Stomach smooth muscle (tissue), 2 donors: ENCODE data around the gene SPECC1.

ENCODE experiments used
- H3K27ac ChIP-seq: one replicate; pipeline ENCODE4 v1.7.0; 2013; ENCODE audit warnings: mild to moderate bottlenecking, low read length, inconsistent platforms
- H3K27me3 ChIP-seq, 2 donors: one replicate each; pipeline ENCODE4 v1.7.0; 2013; ENCODE audit warnings: low read length in 2 of 2; ENCODE audit not compliant: insufficient read depth in 2 of 2, control insufficient read depth in 1 of 2
- H3K36me3 ChIP-seq, 2 donors: one replicate each; pipeline ENCODE4 v1.7.0; 2013; ENCODE audit warnings: low read length in 2 of 2; ENCODE audit not compliant: control insufficient read depth in 2 of 2, insufficient read depth in 2 of 2
- H3K4me1 ChIP-seq: one replicate; pipeline ENCODE4 v1.7.0; 2013; ENCODE audit warnings: low read length; ENCODE audit not compliant: control insufficient read depth, insufficient read depth
- H3K4me3 ChIP-seq, 2 donors: one replicate each; pipeline ENCODE4 v1.7.0; 2013; ENCODE audit warnings: low read length in 2 of 2
- H3K9ac ChIP-seq, 2 donors: one replicate each; pipeline ENCODE4 v1.7.0; 2013; ENCODE audit warnings: low read length in 2 of 2, mild to moderate bottlenecking in 1 of 2
- H3K9me3 ChIP-seq, 2 donors: one replicate each; pipeline ENCODE4 v1.7.0; 2013; ENCODE audit warnings: low read length in 2 of 2; ENCODE audit not compliant: control insufficient read depth in 2 of 2
- donor health status: healthy.
- donor health status: Pancreatic carcinoma.

The SPECC1 gene

GRCh38 chr17:20200865-20201458 lies 191.8 kb downstream of the SPECC1 start:
- Histone ChIP-seq H3K4me1 (no peaks in the 10 kb centered on the region), H3K27ac (no peak overlapping the region), H3K36me3 (no peaks in the 10 kb centered on the region)

DNA sequence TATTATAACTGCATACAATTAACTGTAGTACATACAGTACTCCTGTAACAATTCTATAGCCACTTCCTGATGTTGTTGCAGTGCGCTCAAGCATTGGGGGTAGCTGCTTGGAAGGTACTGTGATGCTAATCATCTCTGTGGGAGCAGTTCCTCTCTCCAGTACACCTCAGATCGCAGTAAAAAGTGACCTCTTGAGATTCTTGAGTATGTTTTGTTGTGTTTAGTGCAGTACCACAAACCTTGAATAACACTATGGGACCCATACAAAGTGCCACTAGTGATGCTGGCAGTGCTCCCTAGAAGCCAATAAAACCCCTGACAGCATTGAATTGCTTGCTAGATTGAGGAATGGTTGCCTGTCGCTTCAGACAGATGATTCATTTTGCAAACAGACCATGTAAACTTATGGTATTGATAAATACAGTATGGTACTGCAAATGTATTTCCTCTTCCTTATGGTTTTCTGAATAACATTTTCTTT lies 193.0 kb downstream of the SPECC1 start:
- H3K4me1 ChIP-seq = no peaks in the 10 kb centered on the region
- no peak overlapping the region for H3K27ac ChIP-seq
- no peaks in the 10 kb centered on the region for H3K36me3 ChIP-seq
- H3K9ac ChIP-seq = no peak overlapping the region
- H3K4me3 ChIP-seq = no peak overlapping the region
- no peaks in the 10 kb centered on the region for H3K27me3 ChIP-seq
- no peaks in the 10 kb centered on the region for H3K9me3 ChIP-seq

More at GRCh38 chr17:20200865-20201458, 191.8 kb downstream of the SPECC1 start:
- Histone ChIP-seq H3K27me3 (no peaks in the 10 kb centered on the region), H3K4me3 (no peak overlapping the region), H3K9me3 (no peaks in the 10 kb centered on the region), H3K9ac (no peak overlapping the region)

- Histone ChIP-seq H3K4me3 (no peak overlapping the region), H3K27me3 (no peaks in the 10 kb centered on the region), H3K9me3 (no peaks in the 10 kb centered on the region), H3K27ac (no peak overlapping the region), H3K36me3 (no peaks in the 10 kb centered on the region), H3K4me1 (no peaks in the 10 kb centered on the region), H3K9ac (no peak overlapping the region)
Observed at GRCh38 chr17:20203018-20203417, 193.9 kb downstream of the SPECC1 start.

DNA sequence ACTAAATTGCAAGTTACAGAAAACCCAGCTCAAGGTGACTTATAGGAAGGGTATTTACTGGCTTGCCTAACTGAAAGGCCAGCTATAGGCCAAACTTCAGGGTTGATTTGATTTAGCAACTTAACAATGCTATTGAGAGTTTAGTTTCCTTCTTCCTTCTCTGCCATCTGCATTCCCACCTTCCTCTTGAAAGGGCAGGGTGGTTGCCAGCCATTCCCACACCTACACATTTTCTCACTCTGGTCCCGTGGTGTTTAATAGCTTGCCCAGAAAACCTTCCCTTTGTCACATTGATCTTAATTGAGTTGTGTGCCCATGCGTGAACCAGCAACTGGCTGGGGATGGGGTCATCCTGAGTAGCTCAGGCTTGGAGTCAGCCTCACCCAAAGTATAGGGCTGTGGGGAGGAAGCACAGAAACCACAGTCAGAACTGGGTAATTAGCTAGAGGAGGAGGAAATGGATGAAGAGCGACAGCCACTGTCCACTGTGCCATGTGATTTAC lies 194.7 kb downstream of the SPECC1 start:
- H3K36me3 ChIP-seq = no peaks in the 10 kb centered on the region
- H3K27ac ChIP-seq = no peak overlapping the region
- no peaks in the 10 kb centered on the region for H3K27me3 ChIP-seq
- no peaks in the 10 kb centered on the region for H3K9me3 ChIP-seq
- no peak overlapping the region for H3K9ac ChIP-seq
- H3K4me1 ChIP-seq = no peaks in the 10 kb centered on the region
- no peak overlapping the region for H3K4me3 ChIP-seq

DNA sequence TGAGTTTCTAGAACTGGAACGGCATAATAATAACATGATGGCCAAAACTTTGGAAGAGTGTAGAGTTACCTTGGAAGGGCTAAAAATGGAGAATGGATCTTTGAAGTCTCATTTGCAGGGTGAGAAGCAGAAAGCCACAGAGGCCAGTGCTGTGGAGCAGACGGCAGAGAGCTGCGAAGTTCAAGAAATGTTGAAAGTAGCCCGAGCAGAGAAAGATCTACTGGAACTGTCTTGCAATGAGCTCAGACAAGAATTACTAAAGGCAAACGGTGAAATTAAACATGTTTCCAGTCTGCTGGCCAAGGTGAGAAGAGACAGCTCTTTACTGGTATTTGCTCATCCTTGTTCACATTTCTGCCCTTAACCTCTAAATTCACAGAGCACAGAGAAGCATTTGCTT lies 196.4 kb downstream of the SPECC1 start:
- H3K4me3 ChIP-seq = no peak overlapping the region
- H3K36me3 ChIP-seq = no peaks in the 10 kb centered on the region
- no peaks in the 10 kb centered on the region for H3K4me1 ChIP-seq
- no peak overlapping the region for H3K27ac ChIP-seq
- H3K27me3 ChIP-seq = no peaks in the 10 kb centered on the region
- no peaks in the 10 kb centered on the region for H3K9me3 ChIP-seq
- H3K9ac ChIP-seq = no peak overlapping the region

DNA sequence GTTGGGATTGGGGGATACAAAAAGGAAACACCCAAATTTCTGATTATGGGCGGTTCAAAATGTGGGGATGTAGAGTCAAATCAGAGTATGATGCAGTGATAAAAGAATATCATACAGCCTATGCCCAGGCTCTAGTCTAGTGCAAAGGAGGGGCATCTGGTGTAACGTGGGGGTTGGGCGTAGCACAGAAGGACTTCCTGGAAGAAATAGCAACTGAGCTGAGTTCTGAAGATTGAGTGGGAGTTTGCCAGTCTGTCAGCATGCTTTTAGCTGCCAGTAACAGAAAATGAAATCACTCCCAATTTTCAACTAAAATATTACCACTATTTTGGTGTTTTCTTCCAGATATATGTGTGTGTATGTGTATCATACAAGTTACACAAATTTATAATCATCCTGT lies 196.9 kb downstream of the SPECC1 start:
- Histone ChIP-seq H3K27ac (no peak overlapping the region), H3K9ac (no peak overlapping the region), H3K27me3 (no peaks in the 10 kb centered on the region), H3K4me3 (no peak overlapping the region), H3K9me3 (no peaks in the 10 kb centered on the region), H3K36me3 (no peaks in the 10 kb centered on the region), H3K4me1 (no peaks in the 10 kb centered on the region)

GRCh38 chr17:20206591-20206990 lies 197.4 kb downstream of the SPECC1 start:
- H3K4me1 ChIP-seq = no peaks in the 10 kb centered on the region
- H3K36me3 ChIP-seq = no peaks in the 10 kb centered on the region
- no peak overlapping the region for H3K9ac ChIP-seq
- no peak overlapping the region for H3K4me3 ChIP-seq
- no peaks in the 10 kb centered on the region for H3K9me3 ChIP-seq
- H3K27ac ChIP-seq = no peak overlapping the region
- no peaks in the 10 kb centered on the region for H3K27me3 ChIP-seq

- Histone ChIP-seq H3K4me1 (no peaks in the 10 kb centered on the region), H3K9me3 (no peaks in the 10 kb centered on the region), H3K36me3 (no peaks in the 10 kb centered on the region), H3K27ac (no peak overlapping the region), H3K9ac (no peak overlapping the region), H3K27me3 (no peaks in the 10 kb centered on the region), H3K4me3 (no peak overlapping the region)
Observed at GRCh38 chr17:20207262-20207985, 198.3 kb downstream of the SPECC1 start.

DNA sequence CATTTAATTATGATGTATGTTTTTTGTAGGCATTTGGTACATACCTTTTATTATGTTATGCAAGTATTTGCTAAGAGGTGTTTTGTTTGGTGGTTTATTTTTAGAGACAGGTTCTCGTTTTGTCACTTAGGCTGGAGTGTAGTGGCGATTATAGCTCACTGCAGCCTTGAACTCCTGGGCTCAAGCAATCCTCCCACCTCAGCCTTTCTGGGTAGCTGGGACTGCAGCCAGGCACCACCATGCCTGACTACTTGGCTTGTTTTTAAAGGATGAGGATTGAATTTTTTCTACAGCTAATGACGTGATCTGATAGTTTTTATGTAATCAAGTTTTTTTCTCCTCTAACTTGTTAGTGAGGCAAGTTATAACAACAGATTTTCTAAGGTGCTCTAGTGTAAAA lies 199.6 kb downstream of the SPECC1 start:
- H3K27ac ChIP-seq = no peak overlapping the region
- no peaks in the 10 kb centered on the region for H3K27me3 ChIP-seq
- H3K9ac ChIP-seq = no peak overlapping the region
- H3K9me3 ChIP-seq = no peaks in the 10 kb centered on the region
- no peak overlapping the region for H3K4me3 ChIP-seq
- H3K36me3 ChIP-seq = no peaks in the 10 kb centered on the region
- H3K4me1 ChIP-seq = no peaks in the 10 kb centered on the region

- Histone ChIP-seq H3K4me1 (no peaks in the 10 kb centered on the region), H3K4me3 (no peak overlapping the region), H3K27me3 (no peaks in the 10 kb centered on the region), H3K9me3 (no peaks in the 10 kb centered on the region), H3K36me3 (no peaks in the 10 kb centered on the region), H3K27ac (no peak overlapping the region), H3K9ac (no peak overlapping the region)
Observed at GRCh38 chr17:20210180-20210579, 201.0 kb downstream of the SPECC1 start.

- no peaks in the 10 kb centered on the region for H3K27me3 ChIP-seq
- no peak overlapping the region for H3K27ac ChIP-seq
Observed at GRCh38 chr17:20210614-20211013, 201.5 kb downstream of the SPECC1 start.

More at GRCh38 chr17:20210614-20211013, 201.5 kb downstream of the SPECC1 start:
- H3K9me3 ChIP-seq = no peaks in the 10 kb centered on the region
- no peak overlapping the region for H3K4me3 ChIP-seq
- no peak overlapping the region for H3K9ac ChIP-seq
- no peaks in the 10 kb centered on the region for H3K36me3 ChIP-seq
- no peaks in the 10 kb centered on the region for H3K4me1 ChIP-seq
